Suppressor macrophage (primary cell): ENCODE data around the gene PRRX2.

ENCODE experiments used
- DNase-seq, 4 experiments: peaks; one replicate each; pipeline ENCODE4 v3.0.0-alpha.2; 2020 to 2022

The PRRX2 gene

DNA sequence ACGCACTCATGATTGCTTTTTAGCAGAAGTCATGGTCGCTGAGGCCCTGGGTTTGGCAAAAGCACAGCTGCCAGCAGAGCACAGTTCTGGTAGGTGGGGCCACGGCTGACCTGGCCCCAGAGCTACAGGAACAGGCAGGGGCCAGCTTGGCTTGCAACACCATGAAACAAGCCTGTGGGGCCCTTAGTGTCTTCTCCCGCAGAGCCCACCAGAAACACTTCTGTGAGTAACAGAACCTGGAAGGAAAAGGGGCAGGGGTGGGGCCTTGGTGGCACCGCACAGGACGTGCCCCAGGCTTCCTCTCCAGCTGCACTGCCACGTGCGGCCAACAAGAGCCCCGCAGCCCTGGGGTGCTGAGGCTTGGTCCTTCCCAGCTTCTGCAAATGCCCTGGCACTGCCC, 28.3 kb upstream of the PRRX2 start:
- DNase-seq: peak in 3 of 4 experiments; percentile 20 to 42 (median 20)

GRCh38 chr9:129637673-129638439, 27.6 kb upstream of the PRRX2 start:
- peak; percentile 58 to 83 (median 74) for DNase-seq

- DNase-seq: no peak
Observed at GRCh38 chr9:129639034-129639630, 26.3 kb upstream of the PRRX2 start.

GRCh38 chr9:129639756-129640085, 25.7 kb upstream of the PRRX2 start:
- DNase-seq: no peak

DNA sequence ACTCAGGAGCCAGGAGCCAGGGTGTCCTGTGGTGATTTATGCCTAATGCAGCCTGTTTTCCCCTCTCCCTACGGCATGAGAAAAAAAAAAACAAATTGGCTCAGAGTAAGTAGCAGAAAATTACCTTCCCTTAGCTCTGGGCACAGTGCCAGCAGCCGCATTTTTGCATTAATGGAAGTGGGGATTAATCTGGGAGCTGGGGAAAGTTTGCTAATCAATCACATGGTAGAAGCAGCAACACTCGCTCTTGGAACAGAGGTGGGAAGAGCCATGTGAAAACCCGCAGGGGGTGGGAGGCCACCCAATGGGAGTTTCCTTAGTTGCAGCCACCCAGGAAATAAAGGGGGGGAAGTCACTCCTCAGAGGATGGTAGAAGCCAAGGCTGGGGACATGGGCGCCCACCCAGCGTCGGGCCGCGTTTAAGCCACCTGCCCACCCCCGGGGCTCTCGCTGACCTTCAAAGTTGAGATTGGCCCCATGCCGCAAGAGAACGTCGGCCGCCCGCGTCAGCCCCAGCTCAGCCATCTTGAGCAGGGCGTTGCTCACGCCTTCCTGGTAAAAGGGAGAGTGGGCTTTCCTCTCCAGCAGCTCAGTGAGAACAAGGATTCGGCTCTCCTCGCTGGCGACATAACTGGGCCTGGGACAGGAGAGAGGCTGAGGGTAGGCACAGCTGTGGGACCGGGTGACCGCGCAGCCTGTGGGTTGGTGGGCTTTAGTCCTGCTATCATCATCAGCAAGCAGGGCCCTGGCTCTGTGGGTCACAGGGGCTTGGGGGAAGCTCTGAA, 25.2 kb upstream of the PRRX2 start:
- peak in 3 of 4 experiments; percentile 22 to 39 (median 23) for DNase-seq

- no peak for DNase-seq
Observed at GRCh38 chr9:129640871-129641749, 24.3 kb upstream of the PRRX2 start.

GRCh38 chr9:129641750-129642585, 23.5 kb upstream of the PRRX2 start, which contains the start of gene ASB6:
Gene ASB6 (minus strand): TSS chr9:129642151. CDS start chr9:129641999, 152 bp downstream.
- peak; percentile 98 to 99 (median 98) for DNase-seq

DNA sequence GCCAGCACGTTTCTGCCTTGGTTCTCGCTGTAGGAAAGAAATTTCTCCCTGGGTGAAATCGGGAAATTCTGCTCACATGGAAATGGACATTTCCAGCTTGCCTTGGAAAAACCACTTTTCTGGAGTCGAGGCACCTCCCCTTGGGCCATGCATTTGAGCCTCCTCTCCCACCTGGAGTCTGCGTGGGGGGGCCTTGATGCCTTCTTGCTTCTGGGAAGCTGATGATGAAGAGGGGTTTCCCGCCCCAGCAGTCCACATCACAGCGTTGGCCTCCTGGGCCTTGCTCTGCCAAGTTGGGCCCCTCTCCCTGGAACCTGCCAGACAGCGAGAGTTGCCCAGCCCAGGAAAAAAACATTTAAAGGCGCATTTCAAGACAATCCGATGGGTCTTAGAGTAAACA, 21.7 kb upstream of the PRRX2 start:
- DNase-seq: no peak

DNA sequence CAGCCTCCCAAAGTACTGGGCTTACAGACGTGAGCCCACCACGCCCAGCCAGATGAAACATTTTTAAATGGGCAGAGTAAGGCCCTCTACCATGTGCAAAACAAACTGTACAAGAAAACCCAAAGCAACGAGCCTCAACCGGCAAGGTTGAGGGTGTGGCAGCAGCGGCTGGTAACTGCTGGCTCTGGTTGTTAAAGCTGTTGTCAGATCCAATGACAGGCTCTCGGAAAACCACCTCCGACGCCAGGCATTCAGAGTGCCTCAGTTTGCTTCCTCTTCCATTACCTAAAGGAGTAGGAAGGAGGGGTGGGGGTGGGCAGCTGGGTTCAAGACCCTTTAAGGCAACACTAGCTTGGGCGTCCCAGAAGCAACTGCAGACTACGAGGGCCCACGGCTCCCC, 21.1 kb upstream of the PRRX2 start:
- DNase-seq: no peak

- no peak for DNase-seq
Observed at GRCh38 chr9:129644902-129645301, 20.5 kb upstream of the PRRX2 start.

DNA sequence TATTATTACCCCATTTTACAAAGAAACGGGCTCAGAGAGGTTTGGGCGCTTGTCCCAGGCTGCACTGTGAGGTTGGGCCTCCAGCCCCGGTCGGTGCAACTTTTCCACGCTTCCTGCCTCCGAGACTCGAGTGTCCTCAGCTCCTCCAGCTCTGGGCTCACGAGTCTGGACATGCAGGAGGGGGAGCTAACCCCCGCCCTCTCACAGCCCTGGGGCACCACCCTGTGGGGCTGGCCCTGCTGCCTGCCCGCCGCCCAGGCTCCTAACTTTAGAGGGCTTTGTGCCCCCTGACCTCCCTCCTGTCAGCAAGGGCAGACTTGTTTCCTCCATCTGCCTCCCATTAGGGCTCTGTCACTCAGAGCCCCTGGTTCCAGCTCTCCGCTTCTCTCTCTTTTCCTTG, 19.2 kb upstream of the PRRX2 start:
- DNase-seq: no peak

GRCh38 chr9:129646654-129647053, 18.8 kb upstream of the PRRX2 start:
- DNase-seq: no peak

GRCh38 chr9:129647635-129648034, 17.8 kb upstream of the PRRX2 start:
- DNase-seq: no peak

DNA sequence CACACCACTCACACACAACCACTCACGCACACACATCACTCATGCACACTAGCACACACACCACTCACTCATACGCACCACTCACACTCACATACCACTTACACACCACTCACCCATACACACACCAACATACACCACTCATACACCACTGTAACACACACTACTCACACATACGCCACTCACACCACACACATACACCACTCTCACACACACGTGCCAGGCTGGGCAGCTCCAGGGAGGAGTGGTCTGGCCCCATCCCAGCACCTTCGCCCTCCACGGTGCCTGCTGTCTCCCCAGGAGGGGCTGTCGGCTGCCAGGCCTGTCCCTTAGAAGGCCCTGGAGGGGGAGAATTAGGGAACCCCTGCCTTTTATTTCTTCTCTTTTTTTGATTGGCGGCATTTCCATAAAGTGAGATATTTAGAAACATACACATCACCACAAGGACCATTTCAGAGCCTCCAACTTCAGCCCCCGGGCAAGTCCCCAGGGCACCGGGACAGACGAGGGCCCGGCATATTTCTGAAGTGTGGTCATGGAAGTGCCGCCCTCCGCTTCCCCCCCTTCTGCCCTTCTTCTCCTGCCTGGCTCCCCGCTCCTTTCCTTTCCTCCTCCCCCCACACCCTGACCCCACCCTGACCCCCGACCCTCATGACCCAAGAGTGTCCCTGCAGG, 17.2 kb upstream of the PRRX2 start:
- no peak for DNase-seq

- no peak for DNase-seq
Observed at GRCh38 chr9:129648764-129649115, 16.7 kb upstream of the PRRX2 start.

- no peak for DNase-seq
Observed at GRCh38 chr9:129649726-129650679, 15.4 kb upstream of the PRRX2 start.

DNA sequence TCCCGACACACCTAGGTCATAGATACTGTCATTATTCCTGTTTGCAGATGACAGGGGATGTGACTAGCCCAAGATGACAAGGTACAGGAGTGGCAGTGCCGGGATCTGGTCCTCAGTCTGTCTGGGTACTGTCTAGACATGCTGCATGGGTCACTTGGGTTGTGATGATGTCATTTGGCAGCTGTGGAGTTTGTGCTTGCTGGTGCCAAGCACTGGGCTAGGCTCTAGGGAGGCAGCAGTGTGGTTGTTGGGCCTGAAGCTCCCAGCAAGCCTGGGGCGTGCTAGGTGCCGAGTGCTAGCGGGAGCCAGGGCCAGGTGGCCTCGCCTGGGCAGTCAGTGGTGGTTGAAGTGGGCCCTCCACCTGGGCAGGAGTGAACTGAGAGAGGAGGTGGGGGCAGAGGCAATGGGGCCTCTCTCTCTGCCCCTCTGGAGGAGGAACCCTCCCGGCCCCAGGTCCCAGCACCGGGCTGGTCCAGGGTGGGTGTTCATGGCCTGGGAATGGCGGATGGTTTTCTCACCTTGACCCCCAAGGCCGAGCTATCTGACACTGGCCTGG, 14.7 kb upstream of the PRRX2 start:
- DNase-seq: no peak

GRCh38 chr9:129653823-129654553, 11.5 kb upstream of the PRRX2 start:
- DNase-seq: no peak

- no peak for DNase-seq
Observed at GRCh38 chr9:129654554-129655040, 10.8 kb upstream of the PRRX2 start.
